Smooth muscle cell of the coronary artery (primary cell): ENCODE results near the gene PHF21B. TPM values are rescaled to one million over a fixed set of nuclear protein-coding genes. Genes with fewer than 3 reads are reported as not detected.

Experiments used
- total RNA-seq: library from RNA; depleted of rRNA; stranded (reverse); fragments of >200 nt; gene quantifications from 2 replicates; pipeline ENCODE4 v1.2.3, GENCODE V29; 2014; ENCODE audit warnings: low replicate concordance

Gene PHF21B
- not detected in 2 replicates for total RNA-seq

DNA sequence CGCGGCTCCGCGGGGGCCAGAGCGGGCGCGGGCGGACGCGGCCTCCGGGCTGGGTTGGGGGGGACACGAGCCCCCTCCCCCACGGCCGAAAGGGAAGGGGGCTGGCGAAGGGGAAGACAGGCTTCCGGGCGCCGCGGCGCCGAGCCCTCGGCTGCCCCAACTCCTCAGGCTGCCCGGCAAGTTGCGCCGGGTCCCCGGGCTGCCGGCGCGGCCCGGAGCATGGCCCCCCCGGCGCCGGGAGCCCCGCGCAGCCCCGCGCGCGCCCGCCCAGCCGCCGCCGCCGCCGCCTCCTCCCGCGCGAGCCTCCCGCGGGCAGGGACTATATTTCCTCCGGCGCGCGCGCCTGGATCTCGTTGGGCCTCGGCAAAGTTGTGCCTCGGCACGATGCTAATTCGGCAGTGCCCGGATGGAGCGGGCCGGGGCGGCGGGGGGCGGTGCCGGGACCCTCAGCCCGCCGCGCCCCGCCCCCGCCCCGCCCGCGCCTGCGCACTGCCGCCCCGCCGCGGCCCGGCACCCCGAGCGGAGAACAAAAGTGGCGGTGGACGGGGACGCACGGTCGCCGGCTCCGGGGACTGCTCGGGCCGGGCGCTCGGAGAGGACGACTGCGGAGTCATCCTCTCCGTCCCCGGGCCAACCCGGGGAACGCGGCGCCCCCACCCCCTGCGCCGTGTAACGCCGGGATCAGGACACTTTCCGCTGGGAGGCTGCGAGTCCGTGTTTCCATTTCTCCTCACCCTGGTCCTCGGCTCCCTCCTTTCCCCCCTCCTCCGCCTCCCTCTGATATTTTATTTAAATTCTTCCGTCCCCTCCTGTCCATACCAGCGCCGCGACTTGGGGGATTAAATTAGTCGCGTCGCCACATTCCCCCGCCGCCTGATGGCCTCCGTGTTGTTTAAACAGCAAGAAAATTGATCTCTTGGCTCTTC, at the start of gene PHF21B:
Gene PHF21B, minus strand, starts transcription at position 400 of the 926 bp plus-strand sequence. CDS start 456 bp downstream, outside the sequence.

Other genes starting within 250 kb of the PHF21B start
- gene NUP50, start 153.9 kb upstream of the PHF21B start, total RNA-seq = 24.7 and 25.5 TPM in 2 replicates
- gene KIAA0930, start 230.9 kb upstream of the PHF21B start, total RNA-seq = 38.0 and 89.6 TPM in 2 replicates